GM21825 (cell line): ENCODE measurements around the gene ABLIM3.

Experiments
- ATAC-seq: cut with Tn5 transposase; IDR thresholded peaks from one replicate; pipeline ENCODE4 v1.9.1; 2021; ENCODE audit warnings: mild to moderate bottlenecking, moderate library complexity; ENCODE audit not compliant: unreplicated experiment

ABLIM3 gene

GRCh38 chr5:149133795-149134777 is 7.2 kb upstream of the ABLIM3 start:
- ATAC-seq, result no peak

DNA sequence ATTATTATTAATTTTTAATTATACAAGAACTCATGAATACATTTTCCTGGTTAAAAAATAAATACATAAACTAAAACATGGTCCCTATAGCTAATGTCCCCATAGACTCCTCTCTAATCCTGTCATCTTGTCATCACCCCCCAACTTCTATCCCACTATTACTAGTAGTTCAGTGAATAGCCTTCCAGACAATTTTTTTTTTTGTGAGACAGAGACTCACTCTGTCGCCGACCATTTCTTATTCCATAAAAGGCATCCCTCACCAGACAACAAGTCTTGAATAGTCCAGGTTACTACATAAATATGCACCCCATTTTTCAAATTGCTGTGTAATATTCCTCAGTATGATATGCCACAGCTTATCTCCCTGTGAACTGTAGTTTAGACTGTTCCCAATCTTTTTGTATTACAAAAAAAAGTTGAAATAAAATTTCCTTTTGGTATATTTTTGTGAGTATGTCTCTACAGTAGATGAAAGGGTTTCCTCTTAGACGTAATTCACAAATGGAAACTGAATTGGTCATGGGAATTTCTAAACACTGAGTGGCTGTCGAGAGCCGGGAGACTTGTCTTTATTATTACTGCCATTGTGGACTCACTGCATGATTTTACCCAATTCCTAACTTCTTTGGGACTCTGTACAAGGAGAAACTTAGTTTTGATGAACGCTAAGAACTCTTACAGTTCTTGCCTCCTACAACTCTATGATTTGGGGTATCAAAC is 6.4 kb upstream of the ABLIM3 start:
- no peak for ATAC-seq

DNA sequence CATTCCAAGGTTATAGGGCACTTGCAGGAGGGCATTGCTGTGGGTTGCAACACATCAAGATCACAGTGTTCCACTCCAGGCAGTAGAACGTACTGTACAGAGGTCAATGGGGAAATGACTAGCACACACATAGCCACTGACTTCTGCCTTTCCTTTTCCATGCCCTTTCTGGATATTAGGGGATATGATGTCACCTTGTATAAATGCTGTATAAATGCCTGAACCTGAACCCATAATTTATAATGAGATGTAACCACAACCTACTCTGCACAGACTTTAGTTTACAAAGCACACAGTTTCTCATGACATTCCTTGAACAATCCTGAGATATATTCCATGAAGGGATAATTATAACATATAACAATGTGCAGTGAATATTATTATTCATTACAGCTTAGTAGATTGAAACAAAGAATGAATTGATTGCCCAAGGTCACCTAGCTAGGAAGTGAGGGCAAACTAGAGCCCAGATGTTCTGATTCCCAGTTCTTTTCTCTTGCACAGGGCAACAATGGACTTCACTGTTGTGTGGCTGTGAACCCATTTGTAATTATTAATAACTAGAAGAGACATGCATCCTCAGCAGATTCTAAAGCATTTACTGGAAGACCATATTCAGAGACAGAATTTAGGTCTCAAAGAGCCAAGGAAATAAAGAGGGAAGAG is 5.6 kb upstream of the ABLIM3 start:
- no peak for ATAC-seq

GRCh38 chr5:149138182-149138923 is 2.9 kb upstream of the ABLIM3 start:
- ATAC-seq, result no peak

DNA sequence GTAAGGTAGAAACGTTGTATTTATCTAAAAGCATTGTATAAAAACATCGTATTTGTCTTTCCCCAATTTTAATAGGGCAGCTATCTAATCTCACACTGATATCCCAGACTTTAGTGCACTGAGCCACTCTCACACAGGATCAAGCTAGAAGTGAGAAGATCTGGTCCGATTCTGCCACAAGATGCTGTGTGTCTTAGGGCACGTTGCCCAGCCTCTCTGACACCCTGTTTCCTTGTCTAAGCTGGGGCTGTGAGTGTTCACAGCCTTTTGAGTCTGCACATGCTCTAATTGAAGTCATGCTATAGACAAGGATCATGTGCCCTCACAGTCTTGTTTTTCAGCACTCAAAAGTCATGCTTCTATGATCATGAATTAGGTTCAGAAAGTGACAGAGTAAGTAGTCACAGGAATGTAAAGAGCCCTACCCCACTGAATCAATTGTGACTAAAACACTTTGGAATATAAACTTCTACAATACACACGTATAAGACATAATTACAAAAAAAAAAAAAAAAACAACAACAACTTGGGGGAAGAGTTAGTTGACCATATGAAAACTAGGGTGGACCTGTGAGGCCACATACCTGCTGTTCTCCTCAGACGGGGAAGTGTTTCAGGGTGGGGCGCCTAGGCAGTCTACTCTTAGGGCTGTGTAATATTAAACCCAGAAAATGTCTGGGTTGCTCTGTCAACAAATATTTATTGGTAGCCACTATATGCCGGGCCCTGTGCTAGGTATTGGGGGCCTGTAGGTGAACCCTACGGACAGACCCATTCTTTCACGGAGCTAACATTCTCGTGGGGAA is 893 bp upstream of the ABLIM3 start:
- no peak for ATAC-seq

DNA sequence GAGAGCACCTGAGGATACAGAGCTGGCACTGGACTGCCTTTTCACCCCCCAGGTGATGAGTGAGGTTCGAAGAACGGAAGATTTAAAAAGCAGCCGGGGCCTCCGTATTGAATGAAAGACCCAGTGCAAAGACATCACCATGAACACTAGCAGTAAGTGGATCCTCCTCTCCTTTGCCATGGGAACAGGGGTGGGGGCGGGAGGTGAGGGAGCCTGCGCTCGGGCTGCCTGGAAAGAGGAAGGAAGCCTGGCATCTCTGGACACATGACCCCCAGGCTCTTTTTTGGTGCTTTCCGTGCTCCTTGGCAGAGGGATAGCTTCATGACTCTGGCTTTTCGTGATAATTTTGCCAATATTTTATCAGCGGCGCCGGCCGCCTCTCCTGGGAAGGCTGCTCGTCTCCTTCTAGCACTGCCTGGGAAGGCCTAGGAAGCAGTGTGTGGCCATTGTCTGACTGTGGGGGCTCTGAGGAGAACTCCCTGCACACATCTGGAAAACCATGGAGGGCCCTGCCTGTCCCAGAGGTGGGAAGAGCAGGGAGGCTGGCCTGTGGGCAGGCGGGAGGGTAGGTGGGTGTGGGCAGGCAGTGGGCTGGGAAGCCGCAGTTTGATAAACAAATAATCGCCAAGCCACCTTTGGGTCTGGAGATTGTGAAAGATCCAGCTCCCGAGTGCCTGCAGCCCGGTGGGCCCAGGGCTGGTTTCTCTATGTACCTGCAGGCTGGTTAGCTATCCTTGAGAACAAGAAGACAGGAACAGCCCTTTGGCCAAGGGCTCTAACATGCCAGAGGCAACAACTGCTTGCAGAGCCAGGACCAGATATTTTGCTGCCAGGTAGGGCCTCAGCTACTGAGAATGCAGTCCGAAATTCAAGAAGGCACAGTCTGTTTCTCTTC is 911 bp downstream of the ABLIM3 start:
- no peak for ATAC-seq

GRCh38 chr5:149143470-149143869 is 2.2 kb downstream of the ABLIM3 start:
- no peak for ATAC-seq

- no peak for ATAC-seq
These were observed 3.3 kb downstream of the ABLIM3 start for GRCh38 chr5:149144637-149145036.

DNA sequence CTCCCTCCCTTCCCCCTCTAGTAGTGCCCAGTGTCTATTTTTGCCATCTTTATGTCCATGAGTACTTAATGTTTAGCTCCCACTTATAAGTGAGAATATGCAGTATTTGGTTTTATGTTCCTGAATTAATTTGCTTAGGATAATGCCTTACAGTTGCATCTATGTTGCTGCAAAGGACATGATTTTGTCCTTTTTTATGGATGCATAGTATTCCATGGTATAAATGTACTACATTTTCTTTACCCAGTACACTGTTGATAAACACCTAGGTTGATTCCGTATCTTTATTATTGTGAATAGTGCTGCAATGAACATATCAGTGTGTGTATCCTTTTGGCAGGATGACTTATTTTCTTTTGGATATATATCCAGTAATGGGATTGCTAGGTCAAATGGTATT is 3.8 kb downstream of the ABLIM3 start:
- no peak for ATAC-seq

- ATAC-seq, result no peak
These were observed 6.4 kb downstream of the ABLIM3 start for GRCh38 chr5:149147676-149148075.

- ATAC-seq, result no peak
These were observed 8.6 kb downstream of the ABLIM3 start for GRCh38 chr5:149149942-149150341.

GRCh38 chr5:149150457-149150856 is 9.2 kb downstream of the ABLIM3 start:
- ATAC-seq, result no peak

- no peak for ATAC-seq
These were observed 10.4 kb downstream of the ABLIM3 start for GRCh38 chr5:149151717-149152116.

DNA sequence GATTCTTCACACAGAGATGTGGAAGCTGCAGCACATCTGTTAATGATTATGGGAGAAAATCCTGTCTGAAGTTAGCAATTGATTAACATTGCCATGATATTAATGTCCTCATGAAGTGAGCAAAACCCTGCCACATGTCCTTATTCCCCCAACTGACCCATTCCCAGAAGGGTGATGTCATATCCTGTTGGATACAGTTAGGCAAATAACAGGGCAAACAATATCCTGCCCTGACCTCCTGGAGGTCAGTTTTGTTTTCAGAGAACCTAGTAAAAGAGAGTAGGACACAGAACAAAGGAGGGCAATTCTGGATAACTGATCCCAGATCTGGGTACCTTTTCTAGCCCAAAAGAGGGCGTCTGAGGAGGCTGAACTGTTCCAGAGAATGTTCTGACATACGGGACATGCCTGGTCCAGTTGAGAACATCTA is 11.0 kb downstream of the ABLIM3 start:
- ATAC-seq, result no peak

DNA sequence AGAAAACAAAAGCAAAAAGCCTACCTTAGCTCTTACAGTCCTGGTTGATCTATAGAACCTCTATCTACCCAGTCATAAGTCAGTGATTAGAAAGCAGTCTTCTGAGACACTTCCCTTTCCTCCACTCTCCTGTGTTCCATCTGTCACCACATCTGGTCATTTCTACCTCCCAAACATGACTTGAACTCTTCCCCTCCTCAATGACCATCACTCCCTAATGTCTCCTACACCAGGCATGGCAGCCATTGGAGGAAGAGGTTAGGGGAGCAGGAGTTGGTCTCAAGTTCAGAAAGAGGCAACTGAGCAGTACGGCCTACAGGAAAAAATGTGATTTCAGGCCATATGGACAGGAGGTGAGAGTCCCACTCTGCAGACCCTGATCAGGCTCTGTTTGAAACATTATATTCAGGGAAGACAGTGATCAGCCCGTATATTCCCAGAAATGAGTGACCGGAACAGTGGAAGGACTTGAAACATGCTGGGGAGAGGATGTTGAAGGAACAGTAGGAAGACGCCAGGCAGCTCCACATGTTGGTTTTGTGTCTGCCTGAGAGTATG is 12.0 kb downstream of the ABLIM3 start:
- no peak for ATAC-seq

GRCh38 chr5:149153751-149154610 is 12.7 kb downstream of the ABLIM3 start:
- no peak for ATAC-seq

- ATAC-seq, result no peak
These were observed 13.4 kb downstream of the ABLIM3 start for GRCh38 chr5:149154650-149155049.
